Measurements from ENCODE around the gene SLAMF6. TPM values are rescaled to one million over a fixed set of nuclear protein-coding genes. Genes with fewer than 3 reads are reported as not detected.
"Not testable (repeated sequence)": the region's sequence is repeated elsewhere in the genome, so short reads cannot be mapped to it uniquely, and the experiment has no call there.

Gene SLAMF6
- total and polyA plus RNA-seq, 10 of the 15 experiments (the other 5 are each of a cell fraction or from before 2014, with no cell fraction given), result 20.5 to 89.6 (median 36.5) TPM

DNA sequence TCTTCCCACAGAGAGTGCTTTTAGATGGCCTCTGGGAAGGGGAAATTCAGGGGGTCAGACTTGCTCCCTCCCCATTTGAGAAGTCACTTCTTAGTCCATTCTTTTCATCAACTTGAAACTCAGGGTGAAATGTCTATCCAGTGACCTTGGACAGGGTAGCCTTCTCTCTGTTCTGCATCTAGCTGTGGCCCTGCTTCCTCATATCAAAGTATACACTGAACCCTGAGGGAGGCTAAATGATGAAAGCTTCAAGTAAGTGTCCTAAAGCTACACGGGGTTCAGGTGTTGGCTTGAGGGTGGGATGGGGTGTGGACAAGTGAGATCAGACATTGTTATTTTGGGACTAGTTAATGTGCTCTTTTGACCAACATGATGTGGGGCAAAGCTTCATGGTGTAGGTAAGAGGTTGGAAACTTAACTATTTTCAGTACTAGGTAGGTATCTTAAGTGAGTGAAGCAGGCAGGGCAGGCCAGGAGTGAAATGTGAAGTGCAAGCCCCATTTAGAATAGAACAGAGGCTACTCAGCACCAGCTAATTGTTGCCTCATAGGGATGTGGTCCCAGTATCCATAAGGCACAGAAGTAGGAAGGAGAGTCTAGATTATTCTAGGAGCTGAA is 41.0 kb downstream of the SLAMF6 start (continued):
- TF ChIP-seq NFXL1 (IDR thresholded peaks at IDR 0.05; ENCODE audit: borderline replicate concordance) (no peak), SMARCA5 (IDR thresholded peaks at IDR 0.05) (no peak), ZNF24 (IDR thresholded peaks at IDR 0.05) (no peak), IKZF1 (conservative IDR thresholded peaks at IDR 0.05) (no peak), SMC3 (IDR thresholded peaks at IDR 0.05; ENCODE audit: borderline replicate concordance, low read length) (no peak)

DNA sequence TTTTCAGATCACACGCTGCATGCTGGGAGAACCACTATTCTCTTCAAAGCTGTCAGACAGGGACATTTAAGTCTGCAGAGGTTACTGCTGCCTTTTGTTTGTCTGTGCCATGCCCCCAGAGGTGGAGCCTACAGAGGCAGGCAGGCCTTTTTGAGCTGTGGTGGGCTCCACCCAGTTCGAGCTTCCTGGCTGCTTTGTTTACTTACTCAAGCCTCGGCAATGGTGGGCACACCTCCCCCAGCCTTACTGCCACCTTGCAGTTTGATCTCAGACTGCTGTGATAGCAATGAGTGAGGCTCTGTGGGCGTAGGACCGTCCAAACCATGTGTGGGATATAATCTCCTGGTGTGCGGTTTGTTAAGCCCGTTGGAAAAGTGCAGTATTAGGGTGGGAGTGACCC is 42.3 kb downstream of the SLAMF6 start:
- H3K9ac ChIP-seq (ENCODE audit: control insufficient read depth, insufficient read depth, low read length); H3K4me1 ChIP-seq (ENCODE audit: control insufficient read depth, insufficient read depth, low read length); RAD21 ChIA-PET (ENCODE audit: unreplicated experiment); CTCF ChIA-PET; DNase-seq (ENCODE audit: low read depth, low spot score); intact Hi-C loops (cut with micrococcal nuclease; ENCODE audit: unreplicated experiment); H4K20me1 ChIP-seq (ENCODE audit: control insufficient read depth, insufficient read depth); H3K79me2 ChIP-seq (ENCODE audit: control insufficient read depth, insufficient read depth, low read length); in situ Hi-C loops (cut with MboI); FAIRE-seq; H3K36me3 ChIP-seq (ENCODE audit: control insufficient read depth in 2 of 2, insufficient read depth in 2 of 2, low read length in 1 of 2); H3K9me3 ChIP-seq (replicated peaks; ENCODE audit: control insufficient read depth, insufficient read depth, low read length); H3K4me2 ChIP-seq (ENCODE audit: control insufficient read depth, insufficient read depth); H3K4me3 ChIP-seq; H3K27me3 ChIP-seq (replicated peaks in 1 of 2; ENCODE audit: control insufficient read depth in 2 of 2, insufficient read depth in 2 of 2, low read length in 1 of 2); POLR2A ChIA-PET; H3K27ac ChIP-seq (ENCODE audit: control insufficient read depth, insufficient read depth); BruUV-seq (replicated peaks); ATAC-seq; H2AFZ ChIP-seq (ENCODE audit: control insufficient read depth, low read depth, low read length): not testable (repeated sequence)
- WGBS (ENCODE audit: insufficient coverage, insufficient replicate concordance, low lambda C conversion rate, missing lambda C conversion rate), result 86% methylated on average over 7 of the region's 7 CpGs
- SMC1A ChIA-PET (ENCODE audit: uncharacterized antibody, unreplicated experiment), result interaction anchor here (1.4 to 1.7 kb wide), 4 partner anchors 10 to 129 kb away, joined by 3 to 4 read pairs (median 4); no protein-coding TSS in a partner anchor

DNA sequence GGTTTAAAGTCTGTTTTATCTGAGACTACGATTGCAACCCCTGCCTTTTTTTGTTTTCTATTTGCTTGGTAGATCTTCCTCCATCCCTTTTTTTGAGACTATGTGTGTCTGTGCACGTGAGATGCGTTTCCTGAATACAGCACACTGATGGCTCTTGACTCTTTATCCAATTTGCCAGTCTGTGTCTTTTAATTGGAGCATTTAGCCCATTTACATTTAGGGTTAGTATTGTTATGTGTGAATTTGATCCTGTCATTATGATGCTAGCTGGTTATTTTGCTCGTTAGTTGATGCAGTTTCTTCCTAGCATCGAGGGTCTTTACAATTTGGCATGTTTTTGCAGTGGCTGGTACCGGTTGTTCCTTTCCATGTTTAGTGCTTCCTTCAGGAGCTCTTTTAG is 44.0 kb downstream of the SLAMF6 start:
- ATAC-seq; intact Hi-C loops (cut with micrococcal nuclease; ENCODE audit: unreplicated experiment); POLR2A ChIA-PET; BruUV-seq (replicated peaks); H3K4me2 ChIP-seq (ENCODE audit: control insufficient read depth, insufficient read depth); H3K79me2 ChIP-seq (ENCODE audit: control insufficient read depth, insufficient read depth, low read length); in situ Hi-C loops (cut with MboI); H2AFZ ChIP-seq (ENCODE audit: control insufficient read depth, low read depth, low read length); H3K27ac ChIP-seq (ENCODE audit: control insufficient read depth, insufficient read depth); RAD21 ChIA-PET (ENCODE audit: unreplicated experiment); H3K4me1 ChIP-seq (ENCODE audit: control insufficient read depth, insufficient read depth, low read length); H3K9me3 ChIP-seq (replicated peaks; ENCODE audit: control insufficient read depth, insufficient read depth, low read length); H3K27me3 ChIP-seq (replicated peaks in 1 of 2; ENCODE audit: control insufficient read depth in 2 of 2, insufficient read depth in 2 of 2, low read length in 1 of 2); DNase-seq (ENCODE audit: low read depth, low spot score); H4K20me1 ChIP-seq (ENCODE audit: control insufficient read depth, insufficient read depth); FAIRE-seq; H3K9ac ChIP-seq (ENCODE audit: control insufficient read depth, insufficient read depth, low read length); H3K4me3 ChIP-seq; H3K36me3 ChIP-seq (ENCODE audit: control insufficient read depth in 2 of 2, insufficient read depth in 2 of 2, low read length in 1 of 2): not testable (repeated sequence)
- WGBS (ENCODE audit: insufficient coverage, insufficient replicate concordance, low lambda C conversion rate, missing lambda C conversion rate), result 81% methylated on average over 6 of the region's 6 CpGs
- ChIA-PET SMC1A (ENCODE audit: uncharacterized antibody, unreplicated experiment) (interaction anchor here (0.9 kb wide), 1 partner anchor 9 kb away, joined by 4 read pairs; no protein-coding TSS in a partner anchor), CTCF (interaction anchor here (1.3 to 1.7 kb wide), 2 partner anchors 13 to 71 kb away, joined by 4 read pairs; no protein-coding TSS in a partner anchor)
